ENCODE measurements around the gene TUFT1.

DNA sequence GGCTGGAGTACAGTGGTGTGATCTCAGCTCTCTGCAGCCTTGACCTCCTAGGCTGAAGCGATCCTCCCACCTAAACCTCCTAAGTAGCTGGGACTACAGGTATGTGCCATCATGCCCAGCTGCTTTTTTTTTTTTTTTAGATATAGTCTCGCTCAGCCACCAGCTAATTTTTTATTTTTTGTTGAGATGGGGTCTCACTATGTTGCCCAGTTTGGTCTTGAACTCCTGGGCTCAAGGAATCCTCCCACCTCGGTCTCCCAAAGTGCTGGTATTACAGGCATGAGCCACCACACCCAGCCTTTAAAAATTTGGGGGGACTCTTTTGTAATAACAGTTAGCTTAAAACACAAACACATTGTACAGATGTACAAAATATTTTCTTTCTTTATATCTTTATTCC lies 70.0 kb downstream of the TUFT1 start:
- TF ChIP-seq, protein P1, sequence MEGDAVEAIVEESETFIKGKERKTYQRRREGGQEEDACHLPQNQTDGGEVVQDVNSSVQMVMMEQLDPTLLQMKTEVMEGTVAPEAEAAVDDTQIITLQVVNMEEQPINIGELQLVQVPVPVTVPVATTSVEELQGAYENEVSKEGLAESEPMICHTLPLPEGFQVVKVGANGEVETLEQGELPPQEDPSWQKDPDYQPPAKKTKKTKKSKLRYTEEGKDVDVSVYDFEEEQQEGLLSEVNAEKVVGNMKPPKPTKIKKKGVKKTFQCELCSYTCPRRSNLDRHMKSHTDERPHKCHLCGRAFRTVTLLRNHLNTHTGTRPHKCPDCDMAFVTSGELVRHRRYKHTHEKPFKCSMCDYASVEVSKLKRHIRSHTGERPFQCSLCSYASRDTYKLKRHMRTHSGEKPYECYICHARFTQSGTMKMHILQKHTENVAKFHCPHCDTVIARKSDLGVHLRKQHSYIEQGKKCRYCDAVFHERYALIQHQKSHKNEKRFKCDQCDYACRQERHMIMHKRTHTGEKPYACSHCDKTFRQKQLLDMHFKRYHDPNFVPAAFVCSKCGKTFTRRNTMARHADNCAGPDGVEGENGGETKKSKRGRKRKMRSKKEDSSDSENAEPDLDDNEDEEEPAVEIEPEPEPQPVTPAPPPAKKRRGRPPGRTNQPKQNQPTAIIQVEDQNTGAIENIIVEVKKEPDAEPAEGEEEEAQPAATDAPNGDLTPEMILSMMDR (IDR thresholded peaks at IDR 0.05): no peak
- no peak for TF ChIP-seq POLR2A (IDR thresholded peaks at IDR 0.05)
